Hepatocyte (in vitro differentiated cells): ENCODE results near the gene SLC35F6. TPM values are rescaled to one million over a fixed set of nuclear protein-coding genes. Genes with fewer than 3 reads are reported as not detected.

Experiments used
- DNase-seq: peaks from one replicate; pipeline ENCODE4 v3.0.0-alpha.2; 2016; ENCODE audit warnings: low spot score
- H2AFZ ChIP-seq: fragments of 200-600 bp; sonication (generic); 2 replicates; pipeline ENCODE4 v1.6.0; 2016; ENCODE audit warnings: antibody characterized with exemption, mild to moderate bottlenecking
- H3K27ac ChIP-seq: fragments of 200-600 bp; sonication (generic); 2 replicates; pipeline ENCODE4 v1.5.1; 2016; ENCODE audit warnings: mild to moderate bottlenecking
- H3K27me3 ChIP-seq: fragments of 200-600 bp; sonication (generic); 2 replicates; pipeline ENCODE4 v1.6.1; 2016
- H3K36me3 ChIP-seq: fragments of 200-600 bp; sonication (generic); replicated peaks from 2 replicates; pipeline ENCODE4 v1.5.1; 2016; ENCODE audit warnings: low read depth; ENCODE audit not compliant: insufficient read depth
- H3K4me1 ChIP-seq: fragments of 200-600 bp; sonication (generic); 2 replicates; pipeline ENCODE4 v1.5.1; 2016; ENCODE audit warnings: mild to moderate bottlenecking, moderate library complexity; ENCODE audit not compliant: insufficient read depth
- H3K4me2 ChIP-seq: fragments of 200-600 bp; sonication (generic); 2 replicates; pipeline ENCODE4 v1.6.0; 2016
- H3K4me3 ChIP-seq: fragments of 200-600 bp; sonication (generic); 2 replicates; pipeline ENCODE4 v1.5.1; 2016; ENCODE audit warnings: mild to moderate bottlenecking
- H3K79me2 ChIP-seq: fragments of 200-600 bp; sonication (generic); 2 replicates; pipeline ENCODE4 v1.6.0; 2017; ENCODE audit warnings: mild to moderate bottlenecking
- H3K9me2 ChIP-seq: fragments of 200-600 bp; sonication (generic); replicated peaks from 2 replicates; pipeline ENCODE4 v1.6.0; 2017; ENCODE audit warnings: mild to moderate bottlenecking; ENCODE audit not compliant: insufficient read depth
- H3K9me3 ChIP-seq: fragments of 200-600 bp; sonication (generic); 2 replicates; pipeline ENCODE4 v1.5.1; 2016; ENCODE audit warnings: low read depth, mild to moderate bottlenecking
- H4K20me1 ChIP-seq: fragments of 200-600 bp; sonication (generic); 2 replicates; pipeline ENCODE4 v1.6.0; 2016; ENCODE audit warnings: mild to moderate bottlenecking; ENCODE audit not compliant: insufficient read depth, poor library complexity, severe bottlenecking
- CTCF ChIP-seq: fragments of 200-600 bp; sonication (generic); IDR thresholded peaks from 2 replicates; pipeline ENCODE4 v1.5.1; 2016; ENCODE audit warnings: antibody characterized with exemption, mild to moderate bottlenecking; ENCODE audit not compliant: poor library complexity
- EZH2 ChIP-seq: fragments of 200-600 bp; sonication (generic); IDR thresholded peaks from 2 replicates; pipeline ENCODE4 v1.6.1; 2016; ENCODE audit warnings: antibody characterized with exemption, mild to moderate bottlenecking, borderline replicate concordance
- EZH2phosphoT487 ChIP-seq: fragments of 200-600 bp; sonication (generic); IDR thresholded peaks from one replicate; pipeline ENCODE4 v1.6.1; 2018; ENCODE audit warnings: antibody characterized with exemption, mild to moderate bottlenecking, low read depth, moderate library complexity; ENCODE audit not compliant: unreplicated experiment, severe bottlenecking
- WGBS: methylation state at CpG from one replicate; pipeline ENCODE4 v1.1.6; 2016; ENCODE audit warnings: low lambda C conversion rate; ENCODE audit errors: missing lambda C conversion rate; 5-methylcytosine and 5-hydroxymethylcytosine counted together
- polyA plus RNA-seq: library from polyadenylated mRNA; unstranded; fragments of >200 nt; fragmentation: Nextera tagmentation; extraction: Ambion mirVana; gene quantifications from 2 replicates; pipeline ENCODE4 v1.2.1, GENCODE V29; 2016
- total RNA-seq: library from RNA; depleted of rRNA; stranded (reverse); fragments of >200 nt; gene quantifications from 2 replicates; pipeline ENCODE4 v1.2.3, GENCODE V29; 2014

SLC35F6 gene
- total and polyA plus RNA-seq, 2 experiments from 2014 or later = 16.6 to 30.2 TPM

DNA sequence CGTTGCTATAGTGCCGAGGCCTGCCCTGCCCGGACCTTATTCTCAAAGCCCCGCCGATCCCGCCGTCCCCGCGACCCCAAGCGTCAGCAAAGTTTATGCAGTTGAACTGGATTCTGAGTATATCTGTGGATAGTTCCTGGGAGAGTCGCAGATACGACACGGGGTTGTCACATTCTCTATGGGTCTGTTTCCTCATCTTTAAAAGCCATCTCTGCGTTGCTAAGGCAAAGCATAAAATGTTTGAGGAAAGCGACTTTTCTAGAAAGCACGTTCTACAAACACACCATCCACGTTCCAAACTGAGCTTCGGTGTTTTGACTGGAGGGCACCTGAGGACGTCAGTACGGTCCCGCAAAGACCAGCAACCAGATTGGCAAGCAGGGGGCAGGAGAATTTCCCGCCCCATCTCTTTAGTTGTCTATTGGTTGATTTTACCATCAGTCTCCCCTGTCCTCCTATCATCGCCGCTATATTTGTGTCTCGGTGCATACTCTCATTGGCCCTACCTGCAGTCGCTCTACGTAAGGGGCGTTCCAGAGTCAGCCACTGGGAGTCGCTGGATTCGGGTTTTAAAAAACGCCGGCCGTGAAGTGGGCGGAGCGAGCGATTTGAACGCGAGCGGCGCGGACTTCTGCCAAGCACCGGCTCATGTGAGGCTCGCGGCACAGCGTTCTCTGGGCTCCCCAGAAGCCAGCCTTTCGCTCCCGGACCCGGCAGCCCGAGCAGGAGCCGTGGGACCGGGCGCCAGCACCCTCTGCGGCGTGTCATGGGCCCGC, 21.5 kb downstream of the SLC35F6 start, which contains the start of gene CENPA:
CENPA (plus strand) TSS at position 626 of the 776 bp plus-strand sequence; CDS start at position 767, 141 bp downstream.
- H3K4me1 ChIP-seq = peaks cover 5% of the 10 kb centered on the region
- no peaks in the 10 kb centered on the region for H3K27me3 ChIP-seq
- peak; percentile 98 for DNase-seq
- no peaks in the 10 kb centered on the region for H3K9me3 ChIP-seq
- peak within 1 kb of the TSS; percentile 34 for H2AFZ ChIP-seq
- H4K20me1 ChIP-seq = no peaks in the 10 kb centered on the region
- peak within 1 kb of the TSS; percentile 18 for H3K4me3 ChIP-seq
- 1% methylated on average over 55 of the region's 55 CpGs for WGBS
- peaks cover 15% of the 10 kb centered on the region for H3K79me2 ChIP-seq
- no peaks in the 10 kb centered on the region for H3K9me2 ChIP-seq
- peak within 1 kb of the TSS; percentile 10 for H3K27ac ChIP-seq
- no peaks in the 10 kb centered on the region for H3K36me3 ChIP-seq
- H3K4me2 ChIP-seq = peak within 1 kb of the TSS; percentile 83
- no peak for TF ChIP-seq EZH2phosphoT487
- peak; percentile 4 for TF ChIP-seq CTCF

DNA sequence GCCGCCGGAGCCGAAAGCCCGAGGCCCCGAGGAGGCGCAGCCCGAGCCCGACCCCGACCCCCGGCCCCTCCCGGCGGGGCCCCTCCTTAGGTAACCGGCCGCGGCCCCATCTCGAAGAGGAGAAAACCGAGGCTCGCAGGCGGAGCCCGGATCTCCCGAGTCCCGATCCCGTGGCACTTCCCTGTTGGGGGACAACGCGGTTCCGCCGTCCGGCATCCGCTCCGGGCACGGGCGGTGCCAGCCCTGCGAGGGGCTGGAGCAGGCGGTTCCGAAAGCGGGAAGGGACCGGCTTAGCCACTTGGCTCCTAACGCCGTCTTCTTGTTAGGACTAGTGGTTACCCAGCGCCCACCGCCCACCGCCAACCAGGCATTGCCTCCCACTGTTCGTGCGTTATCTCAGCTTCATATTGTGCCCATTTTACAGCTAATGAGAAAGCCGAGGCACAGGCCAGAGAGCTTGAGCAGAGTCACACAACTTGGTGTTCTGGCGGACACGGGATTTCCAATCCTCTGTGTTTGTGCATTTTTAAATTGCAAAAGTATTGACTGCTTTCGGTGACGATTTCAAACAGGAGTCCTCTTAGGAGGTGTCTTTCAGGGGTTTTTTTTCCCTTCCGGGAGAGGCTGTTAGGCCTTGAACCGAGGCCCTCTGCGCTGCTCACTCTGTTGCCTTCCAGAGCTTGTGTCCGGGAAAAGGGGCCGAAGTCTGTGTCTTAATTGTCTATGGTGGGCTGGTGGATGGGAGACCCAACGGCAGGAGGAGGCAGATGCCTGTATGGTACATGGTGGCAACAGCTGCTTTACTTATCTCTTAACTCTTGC, 22.3 kb downstream of the SLC35F6 start:
- Histone ChIP-seq H3K9me3 (no peaks in the 10 kb centered on the region), H3K27ac (no peak overlapping the region), H3K9me2 (no peaks in the 10 kb centered on the region), H3K4me2 (peak overlapping the region; percentile 83), H3K79me2 (peaks cover 19% of the 10 kb centered on the region), H3K4me3 (peak overlapping the region; percentile 18), H4K20me1 (no peaks in the 10 kb centered on the region), H3K36me3 (no peaks in the 10 kb centered on the region), H2AFZ (peak overlapping the region; percentile 18), H3K27me3 (no peaks in the 10 kb centered on the region), H3K4me1 (peaks cover 5% of the 10 kb centered on the region)
- WGBS = 8% methylated on average over 40 of the region's 55 CpGs
- no peak for DNase-seq
- no peak for TF ChIP-seq EZH2phosphoT487
- no peak for TF ChIP-seq CTCF
- no peak for TF ChIP-seq EZH2

GRCh38 chr2:26792720-26793119, 28.6 kb downstream of the SLC35F6 start:
- no peaks in the 10 kb centered on the region for H3K9me2 ChIP-seq
- no peak for DNase-seq
- no peaks in the 10 kb centered on the region for H3K4me1 ChIP-seq
- no peak overlapping the region for H3K4me2 ChIP-seq
- no peak overlapping the region for H3K27ac ChIP-seq
- WGBS = 72% methylated on average over 3 of the region's 3 CpGs
- TF ChIP-seq CTCF = no peak
- TF ChIP-seq EZH2phosphoT487 = no peak
- no peak for TF ChIP-seq EZH2
- no peak overlapping the region for H3K4me3 ChIP-seq
- no peaks in the 10 kb centered on the region for H3K9me3 ChIP-seq
- no peaks in the 10 kb centered on the region for H3K27me3 ChIP-seq
- no peak overlapping the region for H2AFZ ChIP-seq
- H3K36me3 ChIP-seq = no peaks in the 10 kb centered on the region
- peaks cover 11% of the 10 kb centered on the region for H3K79me2 ChIP-seq
- H4K20me1 ChIP-seq = no peaks in the 10 kb centered on the region
